Measurements from ENCODE around the gene KCTD14.

- TF ChIP-seq, protein P1, sequence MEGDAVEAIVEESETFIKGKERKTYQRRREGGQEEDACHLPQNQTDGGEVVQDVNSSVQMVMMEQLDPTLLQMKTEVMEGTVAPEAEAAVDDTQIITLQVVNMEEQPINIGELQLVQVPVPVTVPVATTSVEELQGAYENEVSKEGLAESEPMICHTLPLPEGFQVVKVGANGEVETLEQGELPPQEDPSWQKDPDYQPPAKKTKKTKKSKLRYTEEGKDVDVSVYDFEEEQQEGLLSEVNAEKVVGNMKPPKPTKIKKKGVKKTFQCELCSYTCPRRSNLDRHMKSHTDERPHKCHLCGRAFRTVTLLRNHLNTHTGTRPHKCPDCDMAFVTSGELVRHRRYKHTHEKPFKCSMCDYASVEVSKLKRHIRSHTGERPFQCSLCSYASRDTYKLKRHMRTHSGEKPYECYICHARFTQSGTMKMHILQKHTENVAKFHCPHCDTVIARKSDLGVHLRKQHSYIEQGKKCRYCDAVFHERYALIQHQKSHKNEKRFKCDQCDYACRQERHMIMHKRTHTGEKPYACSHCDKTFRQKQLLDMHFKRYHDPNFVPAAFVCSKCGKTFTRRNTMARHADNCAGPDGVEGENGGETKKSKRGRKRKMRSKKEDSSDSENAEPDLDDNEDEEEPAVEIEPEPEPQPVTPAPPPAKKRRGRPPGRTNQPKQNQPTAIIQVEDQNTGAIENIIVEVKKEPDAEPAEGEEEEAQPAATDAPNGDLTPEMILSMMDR (IDR thresholded peaks at IDR 0.05; ENCODE audit: low read length): no peak
- TF ChIP-seq EZH2 (IDR thresholded peaks at IDR 0.05; ENCODE audit: borderline replicate concordance, low read length): no peak
Observed at GRCh38 chr11:78011301-78011700, 11.8 kb downstream of the KCTD14 start.
